ENCODE measurements around the gene SPATA20. TPM values are rescaled to one million over a fixed set of nuclear protein-coding genes. Genes with fewer than 3 reads are reported as not detected.
A peak's percentile ranks its signal among the peaks of the same experiment; 100 is the strongest.

SPATA20 gene
- polyA plus RNA-seq, 3 donors, result 46.1 to 67.4 (median 62.3) TPM

DNA sequence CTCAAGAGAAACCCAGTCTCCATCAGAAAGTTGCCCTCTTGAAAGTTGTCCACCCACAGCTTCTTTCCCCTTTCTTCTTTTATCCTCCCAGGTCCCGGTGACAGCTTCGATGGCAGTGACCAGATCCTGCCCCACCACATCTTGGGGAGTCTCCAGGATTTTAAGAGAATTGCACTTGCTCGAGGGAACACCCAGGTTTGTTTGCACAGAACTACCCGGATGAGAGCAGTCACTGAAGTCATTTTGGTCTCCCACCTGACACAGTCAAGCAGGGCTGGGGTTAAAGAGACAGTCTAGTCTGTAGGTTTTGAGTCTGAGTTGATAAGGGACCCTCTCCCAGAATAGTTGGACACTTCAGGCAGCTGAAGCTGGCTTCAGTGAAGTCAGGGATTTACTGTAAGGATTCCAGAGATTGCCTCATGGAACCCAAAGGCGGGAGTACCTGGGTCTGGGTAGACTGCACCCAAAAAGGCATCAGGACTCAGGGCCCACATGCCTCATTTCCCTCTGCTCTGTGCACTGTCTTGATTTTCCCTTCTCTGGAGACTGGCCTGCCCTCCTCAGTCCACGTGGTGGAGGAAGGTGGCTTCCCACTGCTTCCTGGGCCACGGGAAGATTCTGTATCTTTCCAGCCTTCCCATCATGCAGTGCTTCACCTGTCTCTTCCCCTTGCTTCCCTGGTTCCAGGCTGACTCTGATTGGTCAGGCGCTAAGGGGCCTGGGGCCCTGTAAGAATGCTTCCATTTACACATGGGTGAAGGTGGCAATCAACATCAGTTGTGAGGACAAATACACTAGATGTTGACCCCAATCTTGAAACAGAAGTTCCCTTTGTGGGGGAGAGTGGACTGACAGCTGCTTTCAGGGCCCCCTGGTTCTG lies 29.2 kb upstream of the SPATA20 start:
- DNase-seq, result no peak

DNA sequence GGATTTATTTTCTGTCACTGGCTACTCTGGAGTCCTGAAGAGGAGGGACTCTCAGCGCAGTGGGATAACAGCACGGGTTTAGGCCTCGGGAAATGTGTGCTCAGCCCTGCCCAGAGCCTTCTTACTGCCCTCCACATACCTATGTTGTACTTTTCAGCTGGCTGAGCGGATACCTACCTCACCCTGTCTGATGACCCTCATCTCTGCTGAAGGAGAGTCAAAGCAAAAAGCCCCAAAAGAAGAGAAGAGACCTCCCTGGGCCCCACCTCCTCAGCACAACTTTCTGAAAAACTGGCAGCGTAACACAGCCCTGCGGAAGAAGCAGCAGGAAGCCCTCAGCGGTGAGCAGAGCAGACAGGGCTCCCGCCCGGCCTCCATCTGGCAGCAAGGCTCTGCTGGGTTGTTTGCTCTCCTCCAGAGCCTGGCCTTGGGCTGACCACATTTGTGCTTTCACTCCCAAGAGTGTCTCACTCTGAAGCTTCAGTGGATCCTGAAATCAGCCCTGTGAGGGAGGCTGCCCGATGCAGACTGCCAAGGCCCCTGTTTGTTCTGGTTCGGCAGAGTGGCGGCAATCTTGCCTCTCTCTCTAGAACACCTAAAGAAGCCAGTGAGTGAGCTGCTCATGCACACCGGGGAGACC lies 28.5 kb upstream of the SPATA20 start:
- no peak for DNase-seq

DNA sequence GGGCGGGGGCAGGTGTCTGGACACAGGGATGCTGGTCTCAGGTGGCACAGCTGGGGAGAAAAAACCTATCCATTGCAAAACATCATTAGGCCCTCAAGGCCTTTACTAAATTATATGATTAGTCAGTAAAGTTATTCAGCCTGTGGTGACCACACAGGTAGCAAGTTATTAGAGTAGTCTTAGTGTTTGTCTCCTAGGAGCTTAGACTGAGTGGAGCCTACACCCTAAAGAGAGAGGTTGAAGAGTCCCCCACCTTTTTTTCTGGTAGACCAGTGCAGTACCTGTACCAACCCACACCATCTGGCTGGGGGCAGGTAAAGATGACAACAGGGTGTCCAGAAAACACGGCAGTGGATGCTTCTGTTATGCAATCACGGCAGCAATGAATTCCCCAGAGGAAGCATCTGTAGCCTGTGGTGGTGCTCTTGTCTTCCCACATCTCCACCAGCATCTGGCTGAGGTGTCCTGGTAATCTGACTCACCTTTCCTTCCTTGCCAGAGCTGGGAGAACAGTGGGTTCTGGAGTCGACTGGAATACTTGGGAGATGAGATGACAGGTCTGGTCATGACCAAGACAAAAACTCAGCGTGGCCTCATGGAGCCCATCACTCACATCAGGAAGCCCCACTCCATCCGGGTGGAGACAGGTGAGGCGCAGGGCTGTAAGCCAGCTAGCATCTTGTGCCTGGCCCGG lies 27.7 kb upstream of the SPATA20 start:
- no peak for DNase-seq

DNA sequence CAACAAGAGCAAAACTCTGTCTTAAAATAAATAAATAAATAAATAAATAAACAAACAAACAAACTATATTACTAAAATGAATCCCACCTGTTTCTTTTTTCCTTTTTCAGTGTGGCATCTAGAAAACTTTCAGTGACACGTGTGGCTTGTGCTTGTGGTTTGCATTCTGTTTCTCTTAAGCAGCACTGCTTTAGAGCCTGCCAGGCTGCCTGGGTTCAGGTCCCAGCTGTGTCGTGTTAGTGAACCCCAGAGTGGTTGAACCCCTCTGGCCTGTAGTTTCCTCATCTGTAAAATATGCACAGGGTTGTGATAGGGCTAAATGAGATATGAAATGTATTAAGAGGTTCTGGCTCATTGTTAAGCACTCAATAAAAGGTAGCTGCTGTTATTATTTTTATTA lies 26.5 kb upstream of the SPATA20 start:
- no peak for DNase-seq

DNA sequence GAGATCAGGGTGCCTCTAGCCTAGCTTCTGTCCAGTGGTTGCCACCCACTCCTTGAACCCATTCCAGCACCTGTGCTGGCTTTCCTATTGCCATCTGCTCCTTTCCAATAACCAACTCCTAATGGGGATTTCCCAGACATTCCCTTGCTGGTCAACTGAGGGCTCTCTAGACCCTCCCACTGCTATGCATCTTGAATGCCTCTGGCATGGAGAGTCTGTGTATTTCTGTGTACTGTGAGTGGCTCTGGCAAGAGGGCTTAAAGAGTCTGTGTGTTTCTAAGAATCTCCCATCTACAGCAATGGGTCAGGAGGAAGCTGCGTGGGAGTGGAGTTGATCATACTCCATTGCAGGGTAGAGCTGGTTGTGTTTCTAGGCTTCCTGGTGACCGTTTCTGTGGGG lies 25.5 kb upstream of the SPATA20 start:
- no peak for DNase-seq

DNA sequence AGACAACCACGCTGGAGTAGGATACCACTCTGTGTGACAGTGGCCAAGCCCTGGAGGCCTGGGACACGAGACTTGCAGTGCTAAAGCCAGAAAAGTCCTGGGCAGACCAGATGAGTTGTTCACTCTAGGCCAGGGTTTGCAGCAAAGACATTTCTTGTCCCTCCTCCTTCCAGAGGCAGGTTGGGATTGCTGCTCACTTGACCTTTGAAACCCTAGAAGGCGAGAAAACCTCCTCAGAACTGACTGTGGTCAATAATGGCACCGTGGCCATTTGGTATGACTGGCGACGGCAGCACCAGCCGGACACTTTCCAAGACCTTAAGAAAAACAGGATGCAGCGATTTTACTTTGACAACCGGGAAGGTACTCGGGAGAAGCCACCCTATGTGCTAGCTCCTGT lies 24.2 kb upstream of the SPATA20 start:
- no peak for DNase-seq

DNA sequence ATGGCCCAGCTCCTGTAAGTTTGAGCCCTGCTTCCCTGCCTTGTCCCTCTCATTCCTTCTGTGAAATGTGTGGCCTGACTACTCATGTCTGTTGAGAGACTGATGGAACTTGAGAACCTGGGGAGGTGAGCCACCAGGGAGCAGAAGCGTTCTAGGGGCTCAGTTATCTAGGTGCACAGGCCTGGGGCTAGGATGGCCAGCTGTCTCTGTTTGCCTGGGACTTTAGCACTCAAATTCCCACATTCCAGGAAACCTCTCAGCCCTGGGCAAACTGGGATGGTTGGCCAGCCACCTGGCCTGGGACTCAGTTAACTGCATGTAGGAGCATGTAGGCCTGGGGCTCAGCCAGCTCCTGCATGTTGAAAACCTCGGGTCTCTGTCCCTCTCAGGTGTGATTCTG lies 23.8 kb upstream of the SPATA20 start:
- no peak for DNase-seq

DNA sequence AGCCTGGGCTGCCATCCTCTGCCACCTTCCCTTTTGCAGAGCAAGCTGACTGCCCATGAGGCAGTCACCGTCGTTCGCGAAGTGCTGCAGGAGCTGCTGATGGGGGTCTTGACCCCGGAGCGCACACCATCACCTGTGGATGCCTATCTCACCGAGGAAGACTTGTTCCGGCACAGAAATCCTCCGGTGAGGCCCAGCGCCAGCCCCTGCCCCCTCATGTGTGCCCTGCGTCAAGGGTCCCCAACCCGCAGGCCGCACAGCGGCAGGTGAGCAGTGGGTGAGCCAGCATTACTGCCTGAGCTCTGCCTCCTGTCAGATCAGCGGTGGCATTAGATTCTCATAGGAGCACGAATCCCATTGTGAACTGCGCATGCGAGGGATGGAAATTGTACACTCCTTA lies 22.1 kb upstream of the SPATA20 start:
- DNase-seq, result no peak

DNA sequence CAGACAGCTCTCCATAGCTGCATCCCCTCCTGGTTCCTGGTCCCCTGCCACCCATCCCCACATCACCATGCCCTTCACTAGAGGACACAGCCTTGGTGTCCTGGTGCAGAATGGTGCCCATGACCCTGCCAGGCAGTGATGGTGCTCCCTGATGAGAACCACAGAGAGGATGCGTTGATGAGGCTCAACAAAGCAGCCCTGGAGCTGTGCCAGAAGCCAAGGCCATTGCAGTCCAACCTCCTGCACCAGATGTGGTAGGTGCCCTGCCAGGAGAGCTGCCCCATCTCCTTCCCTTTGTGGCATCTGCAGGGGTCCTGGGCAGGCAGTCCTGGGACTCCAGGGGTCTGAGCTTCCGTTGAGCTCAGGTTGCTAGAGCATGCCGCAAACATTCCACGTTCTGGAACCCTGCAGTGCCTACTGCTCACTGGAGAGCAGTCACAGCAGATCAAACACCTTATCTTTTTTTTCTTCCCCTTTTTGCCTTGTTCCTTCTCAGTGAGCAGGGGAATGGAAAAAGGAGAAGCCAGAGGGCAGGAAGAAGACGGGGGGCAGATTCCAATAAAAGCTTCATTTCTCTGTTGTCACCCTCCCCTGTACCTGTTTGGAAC lies 19.7 kb upstream of the SPATA20 start:
- no peak for DNase-seq

DNA sequence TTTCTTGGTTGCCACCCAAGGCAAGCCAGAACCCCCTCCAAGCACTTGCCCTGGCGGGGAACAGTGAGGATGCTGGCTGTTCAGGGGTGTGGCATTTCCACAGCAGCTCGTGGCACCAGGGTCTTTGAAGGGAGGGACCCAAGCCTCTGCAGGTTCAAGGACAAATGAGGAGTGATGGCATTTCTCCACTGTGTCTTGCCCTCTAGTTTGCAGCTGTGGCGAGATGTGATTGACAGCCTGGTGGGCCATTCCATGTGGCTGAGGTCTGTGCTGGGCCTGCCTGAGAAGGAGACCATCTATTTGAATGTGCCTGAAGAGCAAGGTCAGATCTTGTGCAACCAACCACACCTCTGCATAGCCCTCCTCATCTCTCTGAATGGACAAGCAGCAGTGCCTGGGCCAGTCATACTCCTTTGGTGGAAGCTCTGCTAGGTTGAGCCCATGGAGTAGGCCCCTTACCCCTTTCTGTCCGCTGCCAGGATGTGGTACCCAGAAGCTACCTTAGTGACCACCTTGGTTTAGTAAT lies 19.0 kb upstream of the SPATA20 start:
- no peak for DNase-seq

DNA sequence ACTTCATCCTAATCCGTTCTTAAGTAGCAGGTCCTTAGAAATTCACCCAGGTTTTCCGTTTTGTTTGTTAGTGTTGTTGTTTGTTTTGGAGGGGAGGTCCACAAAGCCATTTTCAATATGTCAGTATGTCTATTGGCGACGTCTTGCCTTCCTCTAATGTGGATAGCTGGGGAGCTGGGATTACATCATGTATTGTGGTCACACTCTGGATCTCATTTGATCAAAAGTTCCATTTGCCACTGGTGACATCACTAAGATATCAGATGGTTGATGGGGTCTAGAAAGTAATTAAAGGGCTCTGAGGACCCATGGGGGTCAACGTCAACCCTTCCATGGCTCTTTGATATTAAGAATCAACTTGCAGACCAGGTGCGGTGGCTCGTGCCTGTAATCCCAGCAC lies 17.1 kb upstream of the SPATA20 start:
- no peak for DNase-seq

DNA sequence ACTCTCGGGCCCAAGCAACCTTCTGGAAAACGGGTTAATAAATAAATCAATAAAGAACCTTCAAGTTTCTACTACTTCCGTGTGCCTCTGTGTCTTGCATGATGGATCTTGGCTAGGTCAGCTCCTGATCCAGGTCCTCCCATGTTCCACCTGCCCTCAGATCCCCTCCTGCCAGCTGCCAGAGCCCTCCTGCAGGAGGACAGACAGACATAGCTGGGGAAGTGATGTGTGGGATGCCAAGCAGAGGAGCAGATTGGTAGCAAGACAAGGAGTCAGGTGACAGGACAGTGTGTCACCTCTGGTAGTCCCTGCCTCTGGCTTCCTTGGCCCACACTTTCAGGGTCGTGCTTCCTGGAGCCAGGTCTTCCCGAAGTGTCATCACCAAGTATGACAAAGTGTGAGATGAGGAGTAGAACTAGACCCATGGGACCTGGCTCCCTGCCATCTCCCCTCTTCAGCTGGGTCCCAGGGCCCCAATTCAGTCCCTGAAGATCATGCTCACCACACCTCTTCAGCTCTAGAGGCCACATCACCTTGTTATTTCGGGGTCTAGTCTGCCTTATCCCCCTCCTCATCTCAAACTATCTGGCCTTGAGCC lies 15.4 kb upstream of the SPATA20 start:
- DNase-seq, result no peak

DNA sequence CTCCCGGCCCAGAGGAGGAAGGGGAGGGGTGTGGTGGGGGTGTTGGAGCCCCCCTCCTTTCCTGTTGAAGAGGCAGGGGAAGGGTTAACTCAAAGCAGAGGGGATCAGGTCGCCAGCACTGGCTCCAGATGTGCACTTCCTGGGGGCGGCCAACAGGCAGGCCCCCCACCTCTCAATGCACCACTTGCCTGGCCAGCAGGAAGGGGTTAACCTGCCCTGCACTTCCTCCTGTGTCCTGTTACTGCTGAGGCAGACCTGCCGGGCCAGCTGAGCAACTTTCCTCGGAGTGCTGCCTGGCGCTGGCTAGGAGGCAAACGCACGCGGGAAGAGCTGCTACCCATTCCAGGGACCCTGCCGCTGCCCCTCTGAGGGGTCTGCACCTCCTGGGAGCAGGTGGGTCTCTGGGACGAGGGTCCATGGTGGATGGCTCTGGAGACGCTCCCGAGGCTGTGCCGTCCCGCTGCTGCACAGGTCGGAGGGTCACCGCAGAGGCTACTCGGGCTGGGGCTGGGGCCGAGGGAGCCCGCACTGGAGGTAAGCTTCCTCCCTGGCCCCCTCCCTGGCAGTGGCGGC lies 14.4 kb upstream of the SPATA20 start, which contains the start of gene EPN3:
Gene EPN3, plus strand, starts transcription at position 284 of the 573 bp plus-strand sequence. CDS start 3,822 bp downstream, outside the sequence.
- no peak for DNase-seq

DNA sequence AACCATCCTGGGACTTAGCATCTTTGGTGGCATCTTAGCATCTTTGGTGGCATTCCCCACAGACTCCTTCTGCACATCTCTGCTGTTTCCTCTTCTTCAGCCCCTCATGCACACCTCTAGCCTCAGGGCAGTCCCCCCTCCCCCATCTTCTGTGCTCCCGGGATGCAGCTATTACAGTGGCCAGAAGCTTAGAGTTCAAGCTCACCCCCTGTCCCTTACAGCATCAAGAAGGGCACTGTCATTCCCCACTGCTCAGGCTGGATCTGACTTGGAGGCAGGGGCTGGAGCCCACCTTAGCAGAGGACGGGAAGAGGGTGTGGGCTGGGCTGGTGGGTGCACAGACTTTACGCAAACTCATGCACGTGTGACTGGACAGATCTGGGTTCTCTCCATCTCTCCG lies 13.8 kb upstream of the SPATA20 start:
- no peak for DNase-seq

DNA sequence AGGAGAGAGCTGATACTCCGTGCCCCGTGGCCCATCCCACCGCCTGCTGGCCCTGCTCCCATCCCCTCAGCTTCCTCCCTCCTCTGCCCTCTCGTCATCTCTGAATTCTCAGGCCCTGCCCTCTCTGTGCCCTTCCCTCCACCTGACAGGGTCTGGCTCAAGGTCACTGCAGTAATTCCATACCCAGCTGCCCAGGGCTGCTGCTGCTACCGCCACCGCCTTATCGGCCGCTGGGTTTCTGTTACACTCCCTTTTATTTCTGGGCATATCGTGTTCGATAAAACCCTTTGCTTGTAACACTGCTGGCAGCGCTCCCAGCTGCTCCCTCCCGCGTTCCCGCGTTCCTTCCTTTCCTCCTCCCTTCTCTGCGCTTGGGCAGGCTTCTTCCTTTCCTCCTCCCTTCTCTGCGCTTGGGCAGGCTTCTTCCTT lies 13.2 kb upstream of the SPATA20 start:
- peak; percentile 71 for DNase-seq

DNA sequence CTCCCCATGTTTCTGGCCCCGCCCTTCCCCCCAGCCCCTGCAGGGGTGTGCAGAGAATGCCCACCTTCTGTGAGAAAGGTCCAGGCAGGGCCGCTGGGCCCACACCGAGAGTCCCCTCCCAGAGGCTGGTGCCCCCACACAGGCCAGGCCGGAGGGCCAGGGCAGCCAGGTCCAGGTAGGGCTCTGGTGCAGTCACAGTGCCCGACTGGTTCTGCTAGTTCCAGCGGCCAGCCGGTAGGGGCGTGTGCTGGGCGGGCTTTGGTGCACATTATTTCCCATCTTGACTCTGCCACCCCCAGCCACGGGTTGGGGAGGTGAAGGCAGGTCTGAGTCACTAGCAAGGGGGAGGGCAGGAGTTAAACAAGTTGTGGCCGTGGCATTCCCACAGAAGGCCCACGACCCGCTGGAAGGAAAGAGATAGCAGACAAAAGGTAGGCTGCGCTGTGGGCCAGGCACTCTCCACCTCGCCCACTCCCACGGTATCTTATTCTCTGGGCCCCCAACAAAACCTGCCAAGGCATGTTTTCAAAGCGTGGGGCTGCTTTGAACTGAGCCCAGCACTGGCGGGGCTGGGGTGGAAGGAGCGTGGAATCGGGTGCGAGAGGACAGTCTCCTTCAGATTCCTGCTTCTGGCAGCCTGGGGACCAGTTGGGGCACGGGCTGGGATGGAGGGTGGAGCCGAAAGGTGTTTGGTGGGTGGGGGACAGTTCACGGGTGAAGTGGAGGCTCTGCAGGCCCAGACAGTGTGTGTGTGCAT lies 12.6 kb upstream of the SPATA20 start:
- DNase-seq, result no peak

DNA sequence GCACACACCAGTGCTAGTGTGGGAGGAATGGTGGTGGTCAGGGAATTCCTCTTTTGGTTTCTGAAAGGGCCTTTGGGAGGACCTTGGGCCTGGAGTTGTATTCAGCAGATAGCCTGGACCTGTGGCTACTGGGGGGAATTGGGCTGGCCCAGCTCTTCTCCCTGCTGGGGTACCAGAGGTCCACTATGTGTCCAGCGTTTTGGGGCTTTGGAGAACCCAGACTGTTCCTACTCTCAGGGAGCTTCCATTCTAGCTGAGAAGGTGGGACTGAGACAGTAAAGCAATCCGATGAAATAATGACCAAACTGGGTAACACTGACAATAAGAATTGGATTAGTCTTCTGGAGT lies 12.0 kb upstream of the SPATA20 start:
- no peak for DNase-seq

DNA sequence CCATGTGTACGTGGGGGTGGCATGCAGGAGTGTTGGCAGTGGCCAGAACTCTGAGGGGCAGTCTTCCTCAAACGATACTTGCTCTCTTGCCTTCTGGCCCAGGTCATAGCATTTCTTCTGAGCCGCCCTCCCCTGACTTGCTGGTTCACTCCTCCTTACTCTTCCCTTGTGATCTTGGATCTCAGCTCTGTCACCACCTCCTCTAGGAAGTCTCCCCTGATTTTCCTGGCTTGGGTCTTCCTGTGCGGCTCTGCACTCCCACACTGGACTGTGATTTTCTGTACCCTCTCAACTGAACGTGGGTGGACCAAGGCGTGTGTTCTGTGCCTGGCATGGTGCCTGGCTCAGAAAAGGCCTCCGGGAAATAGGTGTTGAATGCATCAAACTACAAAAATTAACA lies 11.6 kb upstream of the SPATA20 start:
- no peak for DNase-seq

DNA sequence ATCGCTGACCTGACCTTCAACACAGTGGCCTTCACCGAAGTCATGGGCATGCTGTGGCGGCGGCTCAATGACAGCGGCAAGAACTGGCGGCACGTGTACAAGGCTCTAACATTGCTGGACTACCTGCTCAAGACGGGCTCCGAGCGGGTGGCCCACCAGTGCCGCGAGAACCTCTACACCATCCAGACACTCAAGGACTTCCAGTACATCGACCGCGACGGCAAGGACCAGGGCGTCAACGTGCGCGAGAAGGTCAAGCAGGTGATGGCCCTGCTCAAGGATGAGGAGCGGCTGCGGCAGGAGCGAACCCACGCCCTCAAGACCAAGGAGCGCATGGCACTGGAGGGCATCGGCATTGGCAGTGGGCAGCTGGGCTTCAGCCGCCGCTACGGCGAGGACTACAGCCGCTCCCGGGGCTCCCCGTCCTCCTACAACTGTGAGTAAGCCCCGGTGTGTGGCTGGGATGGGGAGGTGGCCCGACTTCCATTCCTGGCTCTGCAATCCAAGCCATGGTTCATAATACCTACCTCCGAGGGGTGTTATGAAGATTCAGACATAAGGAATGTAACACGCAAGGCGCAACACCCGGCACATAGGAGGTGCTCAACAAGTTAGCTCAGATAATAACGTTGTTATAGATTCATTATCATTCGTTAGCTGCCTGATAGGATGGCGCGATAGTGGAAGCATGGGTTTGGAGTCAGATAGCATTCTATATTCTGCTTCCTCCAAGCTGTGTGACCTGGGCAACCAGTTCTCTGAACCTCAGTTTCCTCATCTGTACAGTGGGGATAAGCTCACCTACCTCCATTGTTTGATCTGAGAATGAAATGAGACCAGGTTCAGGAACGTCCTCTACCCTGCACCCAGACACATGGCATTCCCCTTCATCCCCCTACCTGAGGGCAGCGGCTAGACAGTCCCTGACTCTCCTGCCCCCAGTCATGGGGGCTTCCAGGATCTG lies 10.0 kb upstream of the SPATA20 start:
- no peak for DNase-seq

All from renal pelvis (tissue), 4 donors.